OCI-LY1 (cell line): ENCODE results near the gene OXLD1.

Source experiments
- H2AFZ ChIP-seq: fragments of 200-600 bp; sonication (generic), shearing (Covaris generic); 2 replicates; pipeline ENCODE4 v1.6.0; 2014; ENCODE audit warnings: antibody characterized with exemption, mild to moderate bottlenecking, low read length
- H3F3A ChIP-seq: fragments of 200-600 bp; sonication (generic), shearing (Covaris generic); 2 replicates; pipeline ENCODE4 v1.6.0; 2014; ENCODE audit warnings: mild to moderate bottlenecking, antibody characterized with exemption, low read length, moderate library complexity; ENCODE audit not compliant: insufficient read depth
- H3K27ac ChIP-seq: fragments of 200-600 bp; sonication (generic); 2 replicates; pipeline ENCODE4 v1.5.1; 2014; ENCODE audit warnings: low read length, mixed run types, mild to moderate bottlenecking, low read depth; ENCODE audit not compliant: poor library complexity, severe bottlenecking
- H3K27me3 ChIP-seq: fragments of 200-600 bp; sonication (generic); 2 replicates; pipeline ENCODE4 v1.6.0; 2014; ENCODE audit warnings: antibody characterized with exemption, mild to moderate bottlenecking, low read length, moderate library complexity; ENCODE audit not compliant: insufficient read depth
- H3K36me3 ChIP-seq: fragments of 200-600 bp; sonication (generic); 2 replicates; pipeline ENCODE4 v1.6.1; 2014; ENCODE audit warnings: mild to moderate bottlenecking, antibody characterized with exemption, low read length, moderate library complexity, mixed read lengths; ENCODE audit not compliant: insufficient read depth
- H3K4me1 ChIP-seq: fragments of 200-600 bp; sonication (generic); 2 replicates; pipeline ENCODE4 v1.5.1; 2014; ENCODE audit warnings: mild to moderate bottlenecking, low read length, moderate library complexity; ENCODE audit not compliant: insufficient read depth, severe bottlenecking
- H3K4me2 ChIP-seq: fragments of 200-600 bp; sonication (generic), shearing (Covaris generic); 2 replicates; pipeline ENCODE4 v1.6.1; 2014; ENCODE audit warnings: low read length
- H3K4me3 ChIP-seq: fragments of 200-600 bp; sonication (generic); 2 replicates; pipeline ENCODE4 v1.5.1; 2014; ENCODE audit warnings: low read length, low read depth, mild to moderate bottlenecking, mixed read lengths; ENCODE audit not compliant: poor library complexity, severe bottlenecking
- H3K79me2 ChIP-seq: fragments of 200-600 bp; shearing (Covaris generic); 2 replicates; pipeline ENCODE4 v1.6.1; 2016; ENCODE audit warnings: mixed run types, low read length, mixed read lengths; ENCODE audit not compliant: insufficient read depth
- H3K9ac ChIP-seq: fragments of 200-600 bp; sonication (generic), shearing (Covaris generic); 2 replicates; pipeline ENCODE4 v1.6.1; 2014; ENCODE audit warnings: mild to moderate bottlenecking, low read length, mixed read lengths
- H3K9me2 ChIP-seq: fragments of 200-600 bp; sonication (generic), shearing (Covaris generic); 2 replicates; pipeline ENCODE4 v1.6.1; 2014; ENCODE audit warnings: low read depth, mild to moderate bottlenecking, low read length, mixed read lengths
- H3K9me3 ChIP-seq: fragments of 200-600 bp; shearing (Covaris generic); 2 replicates; pipeline ENCODE4 v1.6.1; 2014; ENCODE audit warnings: low read length, mixed read lengths
- H4K20me1 ChIP-seq: fragments of 200-600 bp; sonication (generic), shearing (Covaris generic); 2 replicates; pipeline ENCODE4 v1.6.0; 2016; ENCODE audit warnings: mild to moderate bottlenecking, low read length; ENCODE audit not compliant: insufficient read depth
- EZH2 ChIP-seq: fragments of 200-600 bp; sonication (generic), shearing (Covaris generic); IDR thresholded peaks from 2 replicates; pipeline ENCODE4 v1.8.0; 2017; ENCODE audit warnings: borderline replicate concordance, mixed run types, mild to moderate bottlenecking, antibody characterized with exemption, low read length, moderate library complexity, mixed read lengths
- TF ChIP-seq, protein P1 (sequence below): fragments of 200-600 bp; sonication (generic), shearing (Covaris generic); IDR thresholded peaks from 2 replicates; pipeline ENCODE4 v1.5.1; 2017; ENCODE audit warnings: mild to moderate bottlenecking, antibody characterized with exemption, low read length, moderate library complexity, mixed read lengths

Gene OXLD1

DNA sequence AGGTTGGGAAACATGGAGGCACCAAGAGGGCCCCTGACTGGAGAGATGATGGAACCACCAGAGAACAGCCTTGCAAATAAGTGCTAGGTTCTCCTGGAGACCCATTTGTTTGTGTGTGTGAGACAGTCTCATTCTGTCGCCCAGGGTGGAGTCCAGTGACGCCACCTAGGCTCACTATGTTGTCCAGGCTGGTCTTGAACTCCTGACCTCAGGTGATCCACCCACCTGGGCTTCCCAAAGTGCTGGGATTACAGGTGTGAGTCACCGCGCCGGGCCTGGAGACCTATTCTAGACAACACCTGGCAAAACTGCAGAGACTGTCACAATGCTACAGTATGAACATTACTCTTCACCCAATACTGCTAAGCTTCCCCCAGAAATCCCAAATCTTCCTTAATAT is 31.0 kb downstream of the OXLD1 start:
- TF ChIP-seq EZH2: no peak
- TF ChIP-seq, protein P1, sequence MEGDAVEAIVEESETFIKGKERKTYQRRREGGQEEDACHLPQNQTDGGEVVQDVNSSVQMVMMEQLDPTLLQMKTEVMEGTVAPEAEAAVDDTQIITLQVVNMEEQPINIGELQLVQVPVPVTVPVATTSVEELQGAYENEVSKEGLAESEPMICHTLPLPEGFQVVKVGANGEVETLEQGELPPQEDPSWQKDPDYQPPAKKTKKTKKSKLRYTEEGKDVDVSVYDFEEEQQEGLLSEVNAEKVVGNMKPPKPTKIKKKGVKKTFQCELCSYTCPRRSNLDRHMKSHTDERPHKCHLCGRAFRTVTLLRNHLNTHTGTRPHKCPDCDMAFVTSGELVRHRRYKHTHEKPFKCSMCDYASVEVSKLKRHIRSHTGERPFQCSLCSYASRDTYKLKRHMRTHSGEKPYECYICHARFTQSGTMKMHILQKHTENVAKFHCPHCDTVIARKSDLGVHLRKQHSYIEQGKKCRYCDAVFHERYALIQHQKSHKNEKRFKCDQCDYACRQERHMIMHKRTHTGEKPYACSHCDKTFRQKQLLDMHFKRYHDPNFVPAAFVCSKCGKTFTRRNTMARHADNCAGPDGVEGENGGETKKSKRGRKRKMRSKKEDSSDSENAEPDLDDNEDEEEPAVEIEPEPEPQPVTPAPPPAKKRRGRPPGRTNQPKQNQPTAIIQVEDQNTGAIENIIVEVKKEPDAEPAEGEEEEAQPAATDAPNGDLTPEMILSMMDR: no peak
- Histone ChIP-seq H3K9me2 (no peaks in the 10 kb centered on the region), H3K4me1 (peaks cover 24% of the 10 kb centered on the region), H3K79me2 (peaks cover 47% of the 10 kb centered on the region), H3K36me3 (peaks cover 29% of the 10 kb centered on the region), H3F3A (no peaks in the 10 kb centered on the region), H3K27me3 (no peaks in the 10 kb centered on the region), H3K27ac (peak overlapping the region; percentile 88), H3K4me2 (peak overlapping the region; percentile 78), H3K4me3 (peak overlapping the region; percentile 98), H4K20me1 (no peaks in the 10 kb centered on the region), H3K9me3 (no peaks in the 10 kb centered on the region), H3K9ac (peak overlapping the region; percentile 97), H2AFZ (no peak overlapping the region)

DNA sequence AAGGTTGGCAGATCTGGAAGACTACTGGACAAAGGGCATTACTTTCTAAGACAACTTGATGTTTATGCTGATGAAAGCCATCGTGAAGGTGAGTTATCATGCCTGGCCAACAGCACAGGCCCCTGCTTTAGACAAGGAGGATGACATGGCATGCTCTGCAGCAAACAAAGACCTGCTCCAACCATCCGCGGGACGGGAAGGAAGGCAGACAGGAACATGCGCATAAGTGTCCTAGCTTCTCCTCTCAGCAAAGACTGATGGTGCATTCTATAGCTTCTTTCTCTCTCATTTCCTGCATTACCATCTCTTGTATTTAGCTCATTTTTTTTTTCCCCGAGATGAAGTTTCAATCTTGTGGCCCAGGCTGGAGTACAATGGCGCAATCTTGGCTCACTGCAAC is 34.9 kb downstream of the OXLD1 start:
- no peak for TF ChIP-seq EZH2
- TF ChIP-seq, protein P1: no peak
- Histone ChIP-seq H3K4me3 (no peak overlapping the region), H4K20me1 (no peaks in the 10 kb centered on the region), H3K27ac (no peak overlapping the region), H3K9me3 (no peaks in the 10 kb centered on the region), H3K36me3 (peaks cover 67% of the 10 kb centered on the region), H3K79me2 (peaks cover 46% of the 10 kb centered on the region), H2AFZ (no peak overlapping the region), H3K27me3 (no peaks in the 10 kb centered on the region), H3K4me1 (peaks cover 24% of the 10 kb centered on the region), H3F3A (no peaks in the 10 kb centered on the region), H3K9me2 (no peaks in the 10 kb centered on the region), H3K4me2 (no peak overlapping the region), H3K9ac (no peak overlapping the region)

DNA sequence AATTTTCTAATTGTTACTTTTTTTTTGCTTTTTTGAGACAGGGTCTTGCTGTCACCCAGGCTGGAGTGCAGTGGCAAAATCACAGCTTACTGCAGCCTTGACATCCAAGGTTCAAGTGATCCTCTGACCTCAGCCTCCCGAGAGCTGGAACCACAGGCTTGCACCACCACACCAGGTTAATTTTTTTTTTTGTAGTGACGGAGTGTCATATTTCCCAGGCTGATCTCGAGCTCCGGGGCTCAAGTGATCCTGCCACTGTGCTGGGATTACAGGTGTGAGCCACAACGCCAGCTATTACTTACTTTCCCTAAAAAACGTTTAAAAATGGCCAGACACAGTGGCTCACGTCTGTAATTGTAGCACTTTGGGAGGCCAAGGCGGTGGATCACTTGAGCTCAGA is 36.1 kb downstream of the OXLD1 start:
- no peaks in the 10 kb centered on the region for H3F3A ChIP-seq
- H3K9me3 ChIP-seq: no peaks in the 10 kb centered on the region
- no peak overlapping the region for H3K9ac ChIP-seq
- H3K4me3 ChIP-seq: no peak overlapping the region
- H2AFZ ChIP-seq: no peak overlapping the region
- H3K9me2 ChIP-seq: no peaks in the 10 kb centered on the region
- peaks cover 34% of the 10 kb centered on the region for H3K79me2 ChIP-seq
- H3K27ac ChIP-seq: no peak overlapping the region
- H3K4me1 ChIP-seq: peaks cover 15% of the 10 kb centered on the region
- TF ChIP-seq, protein P1: no peak
- no peak for TF ChIP-seq EZH2
- peaks cover 79% of the 10 kb centered on the region for H3K36me3 ChIP-seq
- H4K20me1 ChIP-seq: no peaks in the 10 kb centered on the region
- H3K4me2 ChIP-seq: no peak overlapping the region
- H3K27me3 ChIP-seq: no peaks in the 10 kb centered on the region
